ENCODE data around the gene MRPS18A. TPM values are rescaled to one million over a fixed set of nuclear protein-coding genes. Genes with fewer than 3 reads are reported as not detected.

MRPS18A gene
- total and polyA plus RNA-seq, 2 of the 13 experiments (the other 11 are each of a cell fraction or from before 2014, with no cell fraction given), result 87.8 to 89.1 TPM

- TF ChIP-seq ZNF550 (CRISPR knock-in tag; IDR thresholded peaks at IDR 0.05; ENCODE audit: borderline replicate concordance) (no peak), KDM1A (CRISPR knock-in tag; IDR thresholded peaks at IDR 0.05) (no peak), RARG (CRISPR knock-in tag; IDR thresholded peaks at IDR 0.05; ENCODE audit: low read depth) (no peak), BRD4 (CRISPR knock-in tag; IDR thresholded peaks at IDR 0.05) (no peak), JUND (CRISPR knock-in tag; IDR thresholded peaks at IDR 0.05) (0 out of 2 replicates have a peak, but pooled peaks have one; percentile 39), ZNF841 (CRISPR knock-in tag; IDR thresholded peaks at IDR 0.05; ENCODE audit: borderline replicate concordance) (no peak), MIXL1 (CRISPR knock-in tag; IDR thresholded peaks at IDR 0.05) (no peak), ZNF367 (CRISPR knock-in tag; IDR thresholded peaks at IDR 0.05; ENCODE audit: borderline replicate concordance) (no peak), ZNF24 (IDR thresholded peaks at IDR 0.05) (no peak), ZSCAN31 (CRISPR knock-in tag; IDR thresholded peaks at IDR 0.05; ENCODE audit: low read depth) (peak; percentile 55; the same call in 1 of the 2 replicates), YEATS2 (CRISPR knock-in tag; IDR thresholded peaks at IDR 0.05; ENCODE audit: borderline replicate concordance) (peak; percentile 45; the same call in 1 of the 2 replicates), POLR2G (IDR thresholded peaks at IDR 0.05; ENCODE audit: low read depth, low read length) (peak; percentile 73), ZSCAN22 (CRISPR knock-in tag; IDR thresholded peaks at IDR 0.05) (no peak; the same call in 1 of the 2 replicates), PREB (CRISPR knock-in tag; IDR thresholded peaks at IDR 0.05) (no peak), RFX5 (IDR thresholded peaks at IDR 0.05; ENCODE audit: low read depth, low read length) (no peak), ZFAT (CRISPR knock-in tag; conservative IDR thresholded peaks at IDR 0.05) (no peak), ZNF503 (CRISPR knock-in tag; IDR thresholded peaks at IDR 0.05) (peak; percentile 56; the same call in 1 of the 2 replicates), ATF1 (CRISPR knock-in tag; IDR thresholded peaks at IDR 0.05) (no peak), TFAP4 (IDR thresholded peaks at IDR 0.05; ENCODE audit: borderline replicate concordance, low read depth) (peak; percentile 96), CREBL2 (CRISPR knock-in tag; IDR thresholded peaks at IDR 0.05; ENCODE audit: borderline replicate concordance) (no peak), BHLHE40 (IDR thresholded peaks at IDR 0.05; ENCODE audit: low read length) (no peak), ZMYM2 (CRISPR knock-in tag; IDR thresholded peaks at IDR 0.05) (peak; percentile 66; the same call in 1 of the 2 replicates), PAWR (CRISPR knock-in tag; IDR thresholded peaks at IDR 0.05; ENCODE audit: borderline replicate concordance) (no peak), ARNTL (CRISPR knock-in tag; IDR thresholded peaks at IDR 0.05) (peak; percentile 59; the same call in 1 of the 2 replicates), MLX (CRISPR knock-in tag; IDR thresholded peaks at IDR 0.05) (peak; percentile 50; the same call in 1 of the 2 replicates), ZNF282 (IDR thresholded peaks at IDR 0.05; ENCODE audit: partially characterized antibody) (no peak)
These were observed 19.2 kb downstream of the MRPS18A start (continued) for GRCh38 chr6:43668151-43669028.

All from HepG2 (cell line).